Mammary microvascular endothelial cell (primary cell): ENCODE results near the gene FUT3. TPM values are rescaled to one million over a fixed set of nuclear protein-coding genes. Genes with fewer than 3 reads are reported as not detected.

Experiments used
- total RNA-seq: library from RNA; depleted of rRNA; stranded (reverse); fragments of >200 nt; gene quantifications from 2 replicates; pipeline ENCODE4 v1.2.3, GENCODE V29; 2015

FUT3 gene
- total RNA-seq, result not detected in 2 replicates

DNA sequence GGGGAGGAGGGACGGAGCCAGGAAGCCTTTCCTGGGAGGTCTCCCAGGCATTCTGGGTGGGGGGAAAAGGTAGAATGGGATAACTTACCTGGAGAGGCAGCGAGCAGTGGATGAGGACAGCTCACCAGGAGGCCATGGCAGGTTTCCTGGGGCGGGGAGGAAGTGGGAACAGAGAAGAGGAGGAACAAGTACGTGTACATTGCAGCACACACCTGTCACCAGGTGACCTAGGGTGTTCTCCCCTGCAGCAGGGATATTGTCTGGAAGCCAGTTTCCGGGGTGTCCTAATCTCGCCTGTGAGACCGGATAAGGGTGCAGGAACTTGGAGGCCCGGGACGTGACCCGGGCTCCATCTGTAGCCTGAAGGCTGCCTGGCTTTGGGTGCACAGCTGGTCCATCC is at the start of gene FUT3:
FUT3 (minus strand) TSS at position 148 of the 400 bp plus-strand sequence.

DNA sequence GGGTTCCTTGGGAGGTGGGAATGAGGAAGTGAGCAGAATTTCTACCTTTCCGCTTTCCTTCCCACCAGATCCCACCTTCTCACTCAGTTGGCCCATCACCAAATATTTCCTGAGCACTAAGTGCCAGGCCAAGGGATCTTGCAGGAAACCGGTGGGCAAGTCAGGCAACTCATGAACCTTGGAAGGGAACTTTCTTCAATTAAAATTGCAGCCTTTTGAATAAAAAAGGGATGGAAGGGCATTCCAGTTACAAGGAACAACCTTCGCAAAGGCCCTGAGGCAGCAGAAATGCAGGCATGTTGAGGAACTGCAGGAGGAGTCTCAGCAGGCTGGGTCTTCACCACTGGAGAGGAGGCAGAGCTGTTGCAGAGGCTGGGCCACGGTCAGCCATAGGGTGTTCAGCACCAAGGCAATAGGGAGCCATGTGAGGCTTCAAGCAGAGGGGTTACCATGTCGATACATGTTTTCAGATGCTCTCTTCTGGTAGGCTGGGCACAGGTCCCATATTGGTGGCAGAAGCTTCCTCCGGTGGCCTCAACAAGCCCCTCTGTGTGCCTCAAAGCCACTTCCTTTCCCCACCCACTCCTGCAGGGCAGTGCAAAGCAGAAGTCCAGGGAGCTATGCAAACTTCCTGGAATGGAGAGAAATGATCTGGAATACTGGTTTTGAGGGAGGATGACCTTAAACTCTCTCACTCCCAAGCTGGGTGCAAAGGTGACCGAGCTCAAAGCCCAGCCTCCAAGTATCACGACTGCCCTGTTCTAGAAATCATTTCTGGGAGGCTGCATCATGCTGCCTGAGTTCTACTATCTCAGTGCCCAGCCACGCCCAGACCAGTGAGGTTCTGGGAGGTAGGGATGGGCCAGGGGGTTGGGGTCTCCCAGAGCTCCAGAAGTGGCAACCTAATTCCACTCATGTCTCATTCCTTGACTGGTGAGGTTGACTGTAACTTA is 11.9 kb downstream of the FUT3 start, which contains the start of gene FUT6:
FUT6 (minus strand) TSS at position 638 of the 953 bp plus-strand sequence. CDS start 7,135 bp downstream, outside the sequence.

DNA sequence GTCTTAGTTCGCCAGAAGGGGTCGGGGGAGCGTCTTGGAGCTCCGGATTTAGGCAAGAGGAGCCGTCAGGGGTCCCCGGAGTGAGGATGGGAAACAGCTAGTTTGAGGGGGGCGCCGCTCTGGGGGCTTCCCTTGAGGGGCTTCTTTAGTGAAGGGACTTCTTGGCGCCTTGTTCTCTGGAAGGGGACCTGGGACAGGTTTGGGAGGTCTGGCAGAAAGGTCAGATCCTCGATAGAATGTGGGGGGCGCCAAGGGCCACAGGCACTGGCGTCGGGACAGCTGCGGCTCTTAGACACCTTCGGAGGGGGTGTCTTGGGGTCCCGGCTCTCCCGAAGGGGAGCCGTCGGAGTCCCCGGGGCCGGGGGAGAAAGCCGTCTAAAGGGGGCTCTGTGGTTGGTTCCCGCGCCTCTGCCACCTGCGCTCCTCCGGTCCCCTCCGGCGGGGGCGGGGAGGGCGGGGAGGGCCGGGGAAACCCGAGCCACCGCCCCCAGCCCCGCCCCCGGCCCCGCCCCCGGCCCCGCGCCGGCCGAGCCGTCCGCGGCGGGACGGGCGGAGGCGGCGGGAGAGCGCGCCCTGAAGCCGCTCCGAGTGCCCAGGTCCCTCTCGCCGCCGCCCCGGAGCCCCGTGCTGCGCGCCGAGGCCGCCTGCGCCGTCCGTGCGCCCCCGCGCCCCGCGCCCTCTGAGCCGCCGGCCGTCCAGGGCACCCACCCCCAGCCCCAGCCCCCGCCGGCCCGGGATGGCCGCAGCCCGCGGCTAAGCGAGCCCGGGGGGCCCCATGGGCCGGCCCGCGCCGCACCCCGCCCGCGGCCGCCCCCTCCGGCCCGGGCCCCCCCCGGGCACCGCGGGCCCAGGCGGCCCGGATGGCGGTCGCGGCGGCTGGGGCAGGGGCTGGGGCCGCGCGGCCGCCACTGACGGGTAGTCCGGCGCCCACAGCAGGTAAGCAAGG is 46.5 kb downstream of the FUT3 start, which contains the start of gene NRTN:
NRTN (plus strand) TSS at position 552 of the 946 bp plus-strand sequence. CDS start 19,099 bp downstream, outside the sequence.

Other genes with a start within 250 kb of the FUT3 start
- gene SAFB2, start 228.7 kb downstream of the FUT3 start, total RNA-seq, result 12.5 and 18.2 TPM in 2 replicates
- gene SAFB, start 228.4 kb downstream of the FUT3 start, total RNA-seq, result 27.6 and 39.0 TPM in 2 replicates
- gene MICOS13, start 170.9 kb downstream of the FUT3 start, total RNA-seq, result 59.6 and 66.4 TPM in 2 replicates
- gene HSD11B1L, start 170.4 kb downstream of the FUT3 start, total RNA-seq, result 2.6 and 4.5 TPM in 2 replicates
- 1,353 and 1,639 TPM in 2 replicates for gene RPL36, start 161.2 kb downstream of the FUT3 start, total RNA-seq
- gene LONP1, start 131.3 kb downstream of the FUT3 start, total RNA-seq, result 115 and 130 TPM in 2 replicates
- gene CATSPERD, start 130.8 kb downstream of the FUT3 start, total RNA-seq, result not detected in 2 replicates
- 0.44 and 0.60 TPM in 2 replicates for gene PRR22, start 66.7 kb downstream of the FUT3 start, total RNA-seq
- 34.8 and 43.3 TPM in 2 replicates for gene DUS3L, start 60.3 kb downstream of the FUT3 start, total RNA-seq
- gene NRTN, start 46.4 kb downstream of the FUT3 start, total RNA-seq, result not detected in 2 replicates
- gene FUT6, start 11.7 kb downstream of the FUT3 start, total RNA-seq, result not detected in 2 replicates
- gene FUT5, start 19.1 kb upstream of the FUT3 start, total RNA-seq, result not detected in 2 replicates
- 359 and 363 TPM in 2 replicates for gene NDUFA11, start 52.3 kb upstream of the FUT3 start, total RNA-seq
- gene VMAC, start 53.4 kb upstream of the FUT3 start, total RNA-seq, result 2.8 and 3.0 TPM in 2 replicates
- 0.89 and 1.3 TPM in 2 replicates for gene CAPS, start 62.8 kb upstream of the FUT3 start, total RNA-seq
- 53.2 and 63.1 TPM in 2 replicates for gene RANBP3, start 126.7 kb upstream of the FUT3 start, total RNA-seq